OCI-LY1 (cell line): ENCODE results near the gene ROMO1.

Source experiments
- CTCF ChIP-seq: fragments of 200-600 bp; sonication (generic), shearing (Covaris generic); IDR thresholded peaks from 2 replicates; pipeline ENCODE4 v1.5.1; 2017; ENCODE audit warnings: mild to moderate bottlenecking, antibody characterized with exemption, low read length, moderate library complexity, mixed read lengths
- EZH2 ChIP-seq: fragments of 200-600 bp; sonication (generic), shearing (Covaris generic); IDR thresholded peaks from 2 replicates; pipeline ENCODE4 v1.8.0; 2017; ENCODE audit warnings: borderline replicate concordance, mixed run types, mild to moderate bottlenecking, antibody characterized with exemption, low read length, moderate library complexity, mixed read lengths

DNA sequence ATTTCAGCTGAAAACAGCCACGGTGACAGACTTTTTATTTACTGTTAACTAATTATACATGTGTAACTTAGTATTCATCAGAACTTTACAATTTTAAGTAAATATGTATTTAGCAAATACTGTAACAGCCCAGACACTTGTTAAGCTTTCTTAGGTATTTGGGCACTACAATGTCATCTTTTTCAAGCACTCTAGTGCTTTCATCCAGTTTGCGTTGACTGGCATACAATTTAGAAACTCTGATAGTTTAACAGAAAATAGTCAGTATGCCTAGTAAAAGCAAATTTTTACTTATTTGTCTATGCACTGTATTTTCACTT, 32.2 kb downstream of the ROMO1 start:
- TF ChIP-seq CTCF (no peak), EZH2 (no peak)
